Left lung (tissue), 10 donors: ENCODE measurements around the gene IKBKE. TPM values are rescaled to one million over a fixed set of nuclear protein-coding genes. Genes with fewer than 3 reads are reported as not detected.

ENCODE experiments used
- ATAC-seq: fragments of 200-7000 bp; cut with Tn5 transposase; one replicate; pipeline ENCODE4 v1.9.1; 2020; ENCODE audit warnings: moderate library complexity
- DNase-seq, 4 donors: peaks; one replicate each; pipeline ENCODE4 v3.0.0-alpha.2; 2013 to 2020
- H3K27ac ChIP-seq, 2 donors: fragments of 200-600 bp; sonication (generic) in 1 of 2; one replicate each; pipeline versions ENCODE4 v1.5.0 to v1.8.0; 2020 to 2021
- H3K27me3 ChIP-seq, 2 donors: fragments of 200-600 bp; sonication (generic) in 1 of 2; one replicate each; pipeline versions ENCODE4 v1.5.0 to v1.8.0; 2020 to 2021
- H3K36me3 ChIP-seq, 2 donors: fragments of 200-600 bp; sonication (generic) in 1 of 2; one replicate each; pipeline versions ENCODE4 v1.5.0 to v1.8.0; 2020 to 2021
- H3K4me1 ChIP-seq, 2 donors: fragments of 200-600 bp; one replicate each; pipeline ENCODE4 v1.8.0; 2021
- H3K4me3 ChIP-seq, 2 donors: fragments of 200-600 bp; sonication (generic) in 1 of 2; one replicate each; pipeline versions ENCODE4 v1.5.0 to v1.8.0; 2020 to 2021; ENCODE audit warnings: mild to moderate bottlenecking in 1 of 2
- H3K9me3 ChIP-seq, 2 donors: fragments of 200-600 bp; sonication (generic) in 1 of 2; one replicate each; pipeline versions ENCODE4 v1.5.0 to v1.8.0; 2020 to 2021
- intact Hi-C, 2 donors: fragments of 100-400 bp; cut with DNase I; formaldehyde crosslinking; loops; one replicate each; pipeline versions ENCODE4 v1.11.2 to v1.14.2; 2022
- polyA plus RNA-seq, 6 donors: library from polyadenylated mRNA; unstranded; fragments of 120-200 nt; gene quantifications; one replicate each; pipeline ENCODE4 v1.2.1, GENCODE V29; 2013; ENCODE audit not compliant: insufficient read length in 6 of 6
- total RNA-seq, 2 donors: library from RNA; stranded (reverse); fragmentation: NEBNext Ultra II Directional; extraction: Animal tissue kit (Norgen Biotek cat#: 25700); gene quantifications; one replicate each; pipeline ENCODE4 v1.2.1, GENCODE V29; 2021
- TF ChIP-seq, protein P1 (sequence below), 2 donors: fragments of 200-600 bp; sonication (generic) in 1 of 2; IDR thresholded peaks; one replicate each; pipeline versions ENCODE4 v1.5.0 to v1.8.0; 2021; ENCODE audit warnings: antibody characterized with exemption in 2 of 2
- donor health status: DM: no; HTN: yes; CAD: no.
- donor health status: DM: no; HTN: no; CAD: no.

Gene IKBKE
- total and polyA plus RNA-seq, 8 donors, result 4.7 to 17.8 (median 7.8) TPM

DNA sequence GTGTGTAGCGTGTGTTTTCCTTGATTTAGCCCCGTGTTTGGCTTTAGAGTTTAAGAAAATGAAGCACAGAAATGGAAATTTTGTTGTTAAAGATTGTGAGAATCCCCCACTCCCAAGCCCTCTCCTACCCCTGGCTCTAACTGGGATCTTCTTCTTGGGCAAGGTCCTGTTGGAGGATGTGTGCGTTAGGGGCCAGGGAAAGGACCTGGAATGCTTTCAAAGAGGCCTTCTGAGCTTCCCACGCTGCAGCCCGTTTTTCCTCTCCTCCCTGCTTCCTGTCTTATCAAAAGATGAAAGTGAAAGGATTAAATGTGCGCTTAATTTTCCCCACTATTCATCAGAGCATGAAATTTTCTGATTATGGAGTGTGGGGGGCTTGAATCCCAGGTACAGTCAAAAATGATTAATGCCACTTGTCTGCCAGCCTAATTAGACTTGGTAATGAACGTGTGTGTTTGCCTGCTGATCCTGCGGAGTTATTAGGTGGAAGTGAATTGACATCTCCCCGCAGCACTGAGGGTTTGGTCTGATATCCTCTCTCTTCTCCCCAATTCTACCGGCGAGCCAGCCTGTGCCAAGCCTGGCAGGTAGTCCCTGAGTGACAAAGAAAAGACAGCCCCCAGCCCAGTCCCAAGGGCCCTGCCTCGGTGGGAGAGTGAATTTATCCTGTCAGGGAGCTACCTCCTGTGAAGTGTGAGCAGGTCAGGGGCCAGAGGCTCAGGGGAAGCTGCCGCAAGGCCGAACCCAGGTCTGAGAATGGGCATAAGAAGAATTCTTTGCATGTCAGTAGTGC is 42.0 kb downstream of the IKBKE start:
- no peaks in the 10 kb centered on the region for H3K36me3 ChIP-seq
- peaks cover 24 to 78% of the 10 kb centered on the region in 2 donors for H3K4me1 ChIP-seq
- no peaks in the 10 kb centered on the region for H3K9me3 ChIP-seq
- TF ChIP-seq, protein P1, sequence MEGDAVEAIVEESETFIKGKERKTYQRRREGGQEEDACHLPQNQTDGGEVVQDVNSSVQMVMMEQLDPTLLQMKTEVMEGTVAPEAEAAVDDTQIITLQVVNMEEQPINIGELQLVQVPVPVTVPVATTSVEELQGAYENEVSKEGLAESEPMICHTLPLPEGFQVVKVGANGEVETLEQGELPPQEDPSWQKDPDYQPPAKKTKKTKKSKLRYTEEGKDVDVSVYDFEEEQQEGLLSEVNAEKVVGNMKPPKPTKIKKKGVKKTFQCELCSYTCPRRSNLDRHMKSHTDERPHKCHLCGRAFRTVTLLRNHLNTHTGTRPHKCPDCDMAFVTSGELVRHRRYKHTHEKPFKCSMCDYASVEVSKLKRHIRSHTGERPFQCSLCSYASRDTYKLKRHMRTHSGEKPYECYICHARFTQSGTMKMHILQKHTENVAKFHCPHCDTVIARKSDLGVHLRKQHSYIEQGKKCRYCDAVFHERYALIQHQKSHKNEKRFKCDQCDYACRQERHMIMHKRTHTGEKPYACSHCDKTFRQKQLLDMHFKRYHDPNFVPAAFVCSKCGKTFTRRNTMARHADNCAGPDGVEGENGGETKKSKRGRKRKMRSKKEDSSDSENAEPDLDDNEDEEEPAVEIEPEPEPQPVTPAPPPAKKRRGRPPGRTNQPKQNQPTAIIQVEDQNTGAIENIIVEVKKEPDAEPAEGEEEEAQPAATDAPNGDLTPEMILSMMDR (IDR thresholded peaks at IDR 0.05), result no peak
- H3K27ac ChIP-seq, result peak overlapping the region; percentile 65 to 75
- DNase-seq (peak in 2 of 4 donors; percentile 24 to 31), ATAC-seq (no peak)
- intact Hi-C loops, result no loop called here
- H3K4me3 ChIP-seq, result no peak overlapping the region
- H3K27me3 ChIP-seq, result peaks cover 6 to 27% of the 10 kb centered on the region in 2 donors

DNA sequence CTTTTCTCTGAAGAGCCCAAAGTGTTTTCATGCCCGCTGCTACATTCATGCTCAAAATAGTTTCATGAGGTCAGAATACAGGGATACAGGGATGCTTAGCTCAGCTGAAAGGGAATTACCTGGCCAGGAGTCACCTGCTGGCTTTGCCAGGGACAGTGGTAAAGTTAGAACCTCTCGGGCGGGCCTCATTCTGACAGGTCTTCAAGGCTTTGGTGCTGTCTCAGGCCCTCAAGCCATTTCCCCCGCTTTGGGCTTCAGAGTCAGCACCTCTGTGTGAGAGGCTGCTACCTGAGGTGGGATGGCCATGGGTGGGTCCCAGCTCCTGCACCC is 42.5 kb downstream of the IKBKE start:
- peak; percentile 22 for ATAC-seq
- Histone ChIP-seq H3K4me1 (peaks cover 24 to 74% of the 10 kb centered on the region in 2 donors), H3K9me3 (no peaks in the 10 kb centered on the region), H3K27ac (peak overlapping the region; percentile 65 to 75), H3K36me3 (no peaks in the 10 kb centered on the region), H3K27me3 (peaks cover 6 to 22% of the 10 kb centered on the region in 2 donors), H3K4me3 (no peak overlapping the region)
- intact Hi-C loops, result no loop called here
- TF ChIP-seq, protein P1 (IDR thresholded peaks at IDR 0.05), result no peak
- peak in 1 of 4 donors; percentile 32 for DNase-seq

DNA sequence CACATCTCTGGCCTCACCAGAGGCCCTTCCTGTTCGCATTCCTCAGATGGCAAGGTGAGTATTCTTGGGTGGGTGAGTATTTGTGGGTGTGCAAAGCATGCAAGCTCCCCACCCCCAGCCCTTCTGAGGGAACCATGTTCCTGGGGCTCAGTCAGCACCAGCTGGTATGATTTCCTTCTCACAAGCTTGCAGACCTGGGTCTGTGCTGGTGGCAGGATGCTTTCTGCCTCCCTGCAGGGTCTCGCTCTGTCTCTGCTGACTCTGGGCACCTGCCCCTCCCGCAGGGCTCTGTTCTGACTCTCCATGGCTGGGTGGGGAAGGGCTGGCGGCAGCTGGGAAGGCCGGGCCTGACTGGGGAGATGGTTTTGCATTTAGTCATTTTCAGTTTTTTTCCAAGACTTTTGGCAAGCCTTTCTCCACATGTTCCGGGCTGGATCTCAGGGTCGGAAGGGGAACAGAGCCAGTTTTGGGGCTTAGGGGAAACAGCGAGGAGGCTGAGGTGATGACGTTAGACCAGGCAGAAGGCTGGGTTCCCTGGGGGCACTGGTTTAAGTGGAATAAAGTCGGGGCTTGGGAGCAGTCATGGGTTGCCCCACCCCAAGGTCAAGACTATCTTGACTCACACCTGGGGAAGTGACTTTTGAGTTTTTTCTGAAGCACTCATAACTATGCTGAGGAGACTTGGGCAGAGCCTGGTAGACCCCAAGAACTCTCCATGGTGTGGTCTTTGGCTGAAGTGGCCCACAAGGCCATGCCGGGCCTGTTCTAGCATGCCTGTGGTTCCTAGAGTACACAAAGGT is 43.2 kb downstream of the IKBKE start:
- H3K27ac ChIP-seq, result peak overlapping the region; percentile 65 to 75
- H3K27me3 ChIP-seq, result peaks cover 0 to 15% of the 10 kb centered on the region in 2 donors
- TF ChIP-seq, protein P1 (IDR thresholded peaks at IDR 0.05), result no peak
- ATAC-seq (peak; percentile 78), DNase-seq (peak in 2 of 4 donors; percentile 73 to 77)
- no peak overlapping the region for H3K4me3 ChIP-seq
- intact Hi-C loops, result no loop called here
- peaks cover 24 to 68% of the 10 kb centered on the region in 2 donors for H3K4me1 ChIP-seq
- no peaks in the 10 kb centered on the region for H3K9me3 ChIP-seq
- no peaks in the 10 kb centered on the region for H3K36me3 ChIP-seq

DNA sequence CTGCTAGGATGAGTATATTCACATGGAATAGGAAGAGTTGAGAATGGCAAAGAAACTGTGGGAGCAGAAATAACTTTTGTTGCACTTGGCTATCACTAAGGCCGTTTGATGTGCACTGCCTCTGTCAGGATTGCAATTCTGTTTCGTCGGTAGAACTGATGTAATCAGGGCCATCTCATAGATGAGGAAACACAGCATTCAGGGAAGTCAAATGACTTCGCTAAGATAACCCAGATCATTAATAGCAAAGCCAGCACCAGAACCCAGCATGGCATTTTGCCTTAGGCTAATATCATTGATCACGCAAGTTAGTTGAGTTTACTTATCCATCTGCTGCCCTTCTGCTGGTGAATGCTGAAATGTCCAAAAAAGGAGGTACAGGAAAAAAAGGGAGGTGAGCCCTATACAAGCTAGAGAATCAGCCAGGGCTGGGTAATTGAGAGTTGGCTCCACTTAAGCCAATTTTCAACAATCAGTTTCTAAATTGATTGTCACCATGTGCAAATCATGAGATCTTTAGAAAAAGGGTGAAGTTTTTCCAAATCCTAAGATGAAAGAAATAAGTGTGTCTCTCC is 44.6 kb downstream of the IKBKE start:
- DNase-seq (no peak), ATAC-seq (no peak)
- Histone ChIP-seq H3K27me3 (peaks cover 0 to under 1% of the 10 kb centered on the region in 2 donors), H3K27ac (peak overlapping the region in 1 of 2 donors; percentile 65), H3K36me3 (no peaks in the 10 kb centered on the region), H3K9me3 (no peaks in the 10 kb centered on the region), H3K4me1 (peaks cover 24 to 57% of the 10 kb centered on the region in 2 donors), H3K4me3 (no peak overlapping the region)
- intact Hi-C loops, result no loop called here
- TF ChIP-seq, protein P1 (IDR thresholded peaks at IDR 0.05), result no peak

DNA sequence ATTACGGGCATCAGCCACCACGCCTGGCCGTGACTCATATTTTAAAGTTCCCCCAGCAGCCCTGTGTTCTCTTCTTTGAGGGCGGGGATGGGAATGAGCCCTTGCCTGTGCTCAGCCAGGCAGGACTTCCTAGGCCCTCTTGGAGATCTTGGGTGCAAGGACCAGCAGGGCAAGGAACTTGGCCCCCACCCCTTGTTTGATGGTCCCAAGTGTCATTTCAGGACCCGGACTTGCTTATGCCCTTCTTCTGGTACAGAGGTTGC is 46.4 kb downstream of the IKBKE start:
- Histone ChIP-seq H3K36me3 (no peaks in the 10 kb centered on the region), H3K27ac (peak overlapping the region in 1 of 2 donors; percentile 28), H3K4me1 (peaks cover 24 to 51% of the 10 kb centered on the region in 2 donors), H3K27me3 (no peaks in the 10 kb centered on the region), H3K4me3 (no peak overlapping the region), H3K9me3 (no peaks in the 10 kb centered on the region)
- intact Hi-C loops, result no loop called here
- TF ChIP-seq, protein P1 (IDR thresholded peaks at IDR 0.05), result no peak
- ATAC-seq (no peak), DNase-seq (no peak)
